ENCODE measurements around the gene SIVA1. TPM values are rescaled to one million over a fixed set of nuclear protein-coding genes. Genes with fewer than 3 reads are reported as not detected.

SIVA1 gene
- total RNA-seq, 2 donors from 2014 or later = 82.5 to 87.3 TPM

- Mint-ChIP-seq H3K27ac (no peak overlapping the region), H3K9me3 (no peaks in the 10 kb centered on the region), H3K36me3 (ENCODE audit: low read depth) (peaks cover 2% of the 10 kb centered on the region), H3K4me1 (peaks cover 30% of the 10 kb centered on the region), H3K4me3 (peak overlapping the region; percentile 65), H3K27me3 (ENCODE audit: insufficient read depth) (peaks cover 37% of the 10 kb centered on the region)
- Histone ChIP-seq H3K36me3 (ENCODE audit: control insufficient read depth, insufficient read depth, low read length) (no peaks in the 10 kb centered on the region), H3K4me1 (ENCODE audit: control insufficient read depth, insufficient read depth, low read length) (peaks cover 21% of the 10 kb centered on the region), H3K27me3 (ENCODE audit: control insufficient read depth, insufficient read depth, low read length, poor library complexity, severe bottlenecking) (peaks cover 13% of the 10 kb centered on the region), H3K27ac (ENCODE audit: low read depth, low read length) (no peak overlapping the region), H3K9ac (ENCODE audit: extremely low read depth, low read length, poor library complexity, severe bottlenecking) (no peak overlapping the region), H3K9me3 (ENCODE audit: control insufficient read depth, low read length) (no peaks in the 10 kb centered on the region), H3K4me3 (ENCODE audit: low read length) (no peak overlapping the region)
- TF ChIP-seq CTCF (conservative IDR thresholded peaks at IDR 0.05) = no peak
- peak; percentile 69 for DNase-seq
- WGBS, 2 experiments (ENCODE audit: insufficient coverage in 1 of 2, insufficient read length in 1 of 2) = 62 to 71% methylated on average over 11 to 18 of the region's 18 CpGs
These were observed 44.4 kb downstream of the SIVA1 start for GRCh38 chr14:104797115-104798044.

- Mint-ChIP-seq H3K27ac (no peak overlapping the region), H3K36me3 (ENCODE audit: low read depth) (peaks cover 5% of the 10 kb centered on the region), H3K4me3 (peak overlapping the region; percentile 78), H3K27me3 (ENCODE audit: insufficient read depth) (peaks cover 41% of the 10 kb centered on the region), H3K4me1 (peaks cover 27% of the 10 kb centered on the region), H3K9me3 (no peaks in the 10 kb centered on the region)
- 78 to 83% methylated on average over 11 to 16 of the region's 16 CpGs for WGBS, 2 experiments (ENCODE audit: insufficient coverage in 1 of 2, insufficient read length in 1 of 2)
- H3K27me3 ChIP-seq (ENCODE audit: control insufficient read depth, insufficient read depth, low read length, poor library complexity, severe bottlenecking) = peaks cover 16% of the 10 kb centered on the region
- no peak overlapping the region for H3K4me3 ChIP-seq (ENCODE audit: low read length)
- no peak overlapping the region for H3K27ac ChIP-seq (ENCODE audit: low read depth, low read length)
- peaks cover 19% of the 10 kb centered on the region for H3K4me1 ChIP-seq (ENCODE audit: control insufficient read depth, insufficient read depth, low read length)
- no peaks in the 10 kb centered on the region for H3K36me3 ChIP-seq (ENCODE audit: control insufficient read depth, insufficient read depth, low read length)
- H3K9ac ChIP-seq (ENCODE audit: extremely low read depth, low read length, poor library complexity, severe bottlenecking) = no peak overlapping the region
- H3K9me3 ChIP-seq (ENCODE audit: control insufficient read depth, low read length) = no peaks in the 10 kb centered on the region
- TF ChIP-seq CTCF (conservative IDR thresholded peaks at IDR 0.05) = no peak
- DNase-seq = no peak
These were observed 45.6 kb downstream of the SIVA1 start for GRCh38 chr14:104798300-104799243.

GRCh38 chr14:104799244-104800014 lies 46.5 kb downstream of the SIVA1 start:
- peaks cover 12% of the 10 kb centered on the region for H3K4me1 ChIP-seq (ENCODE audit: control insufficient read depth, insufficient read depth, low read length)
- no peaks in the 10 kb centered on the region for H3K9me3 ChIP-seq (ENCODE audit: control insufficient read depth, low read length)
- H3K4me3 ChIP-seq (ENCODE audit: low read length) = peak overlapping the region; percentile 90
- peak overlapping the region; percentile 93 for H3K27ac Mint-ChIP-seq
- peak; percentile 86 for DNase-seq
- H3K4me3 Mint-ChIP-seq = peak overlapping the region; percentile 78
- peaks cover 18% of the 10 kb centered on the region for H3K4me1 Mint-ChIP-seq
- H3K36me3 Mint-ChIP-seq (ENCODE audit: low read depth) = peaks cover 3% of the 10 kb centered on the region
- peak overlapping the region; percentile 48 for H3K9ac ChIP-seq (ENCODE audit: extremely low read depth, low read length, poor library complexity, severe bottlenecking)
- no peak overlapping the region for H3K27ac ChIP-seq (ENCODE audit: low read depth, low read length)
- H3K27me3 Mint-ChIP-seq (ENCODE audit: insufficient read depth) = peaks cover 41% of the 10 kb centered on the region
- TF ChIP-seq CTCF (conservative IDR thresholded peaks at IDR 0.05) = peak; percentile 66
- peaks cover 16% of the 10 kb centered on the region for H3K27me3 ChIP-seq (ENCODE audit: control insufficient read depth, insufficient read depth, low read length, poor library complexity, severe bottlenecking)
- H3K36me3 ChIP-seq (ENCODE audit: control insufficient read depth, insufficient read depth, low read length) = no peaks in the 10 kb centered on the region
- WGBS, 2 experiments (ENCODE audit: insufficient coverage in 1 of 2, insufficient read length in 1 of 2) = 18 to 23% methylated on average over 8 to 21 of the region's 21 CpGs
- H3K9me3 Mint-ChIP-seq = no peaks in the 10 kb centered on the region

All from endodermal cell (in vitro differentiated cells).